GDM1 (cell line): Measurements from ENCODE around the gene KLHL33.
"Not testable (repeated sequence)": the region's sequence is repeated elsewhere in the genome, so short reads cannot be mapped to it uniquely, and the experiment has no call there.

Experiments used
- DNase-seq: peaks from one replicate; lab custom pipeline; 2025; lab: John Stamatoyannopoulos, UW

The KLHL33 gene

GRCh38 chr14:20435582-20436362 lies at the start of gene KLHL33:
Gene KLHL33, minus strand, starts transcription at chr14:20436166. Its CDS starts 355 bp downstream, at chr14:20435811.
- no peak for DNase-seq

GRCh38 chr14:20482382-20482781 lies 46.4 kb upstream of the KLHL33 start:
- DNase-seq = no peak

DNA sequence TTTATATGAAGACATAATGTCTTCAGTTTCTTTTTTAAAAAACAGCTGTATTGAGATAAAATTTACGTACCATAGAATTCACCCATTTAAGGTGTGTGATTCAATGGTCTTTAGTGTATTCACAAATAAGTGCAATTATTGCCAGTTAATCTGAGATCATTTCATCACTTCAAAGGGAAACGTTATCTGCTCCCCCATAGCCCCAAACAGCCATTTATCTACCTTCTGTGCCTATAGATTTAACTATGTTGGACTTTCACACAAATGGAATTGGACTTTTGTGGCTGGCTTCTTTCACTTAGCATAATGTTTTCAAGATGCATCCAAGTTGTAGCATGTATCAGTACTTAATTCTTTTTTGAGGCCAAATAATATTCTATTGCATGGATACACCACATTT lies 42.9 kb upstream of the KLHL33 start:
- DNase-seq = no peak

DNA sequence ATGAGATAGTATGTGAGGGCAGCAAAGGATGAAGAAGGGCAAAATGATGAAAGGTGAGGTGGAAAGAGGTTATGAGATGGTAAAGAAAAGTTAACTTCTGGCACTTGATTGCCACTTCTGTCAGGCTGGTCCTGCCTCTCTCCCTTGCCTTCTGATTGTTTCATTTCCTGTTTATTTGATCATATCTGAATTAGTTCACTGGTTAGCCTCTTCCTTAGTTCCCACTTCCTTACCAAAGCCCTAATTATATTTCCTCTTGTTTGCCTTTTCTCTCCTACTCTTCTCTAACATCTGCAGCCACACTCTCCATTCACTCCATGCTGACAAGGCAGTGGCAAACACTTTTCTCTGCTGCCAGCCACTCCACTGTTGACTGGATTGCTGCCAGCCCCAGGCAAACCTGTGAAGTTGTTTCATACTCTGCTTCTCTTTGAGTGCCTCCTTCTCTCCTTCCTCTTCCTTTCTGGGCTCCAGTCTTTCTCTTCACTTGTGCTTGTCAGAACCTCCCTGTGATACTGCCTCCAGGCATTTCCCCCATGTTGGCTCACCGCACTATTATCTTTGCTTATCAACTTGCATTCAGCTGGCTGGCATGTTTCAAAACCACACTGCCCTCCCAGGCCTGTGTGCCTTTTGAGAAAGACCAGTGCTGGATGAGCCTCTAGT lies 41.4 kb upstream of the KLHL33 start:
- peak; percentile 65 for DNase-seq

GRCh38 chr14:20476776-20477175 lies 40.8 kb upstream of the KLHL33 start:
- no peak for DNase-seq

GRCh38 chr14:20472536-20473169 lies 36.7 kb upstream of the KLHL33 start:
- DNase-seq = no peak

GRCh38 chr14:20470603-20470901 lies 34.6 kb upstream of the KLHL33 start:
- no peak for DNase-seq

GRCh38 chr14:20469890-20470602 lies 34.1 kb upstream of the KLHL33 start:
- peak; percentile 66 for DNase-seq

- peak; percentile 83 for DNase-seq
These were observed 33.4 kb upstream of the KLHL33 start, which contains the start of gene PNP for GRCh38 chr14:20469242-20469889. Gene PNP, plus strand, starts transcription at chr14:20469406. Its CDS starts 119 bp downstream, at chr14:20469525.

DNA sequence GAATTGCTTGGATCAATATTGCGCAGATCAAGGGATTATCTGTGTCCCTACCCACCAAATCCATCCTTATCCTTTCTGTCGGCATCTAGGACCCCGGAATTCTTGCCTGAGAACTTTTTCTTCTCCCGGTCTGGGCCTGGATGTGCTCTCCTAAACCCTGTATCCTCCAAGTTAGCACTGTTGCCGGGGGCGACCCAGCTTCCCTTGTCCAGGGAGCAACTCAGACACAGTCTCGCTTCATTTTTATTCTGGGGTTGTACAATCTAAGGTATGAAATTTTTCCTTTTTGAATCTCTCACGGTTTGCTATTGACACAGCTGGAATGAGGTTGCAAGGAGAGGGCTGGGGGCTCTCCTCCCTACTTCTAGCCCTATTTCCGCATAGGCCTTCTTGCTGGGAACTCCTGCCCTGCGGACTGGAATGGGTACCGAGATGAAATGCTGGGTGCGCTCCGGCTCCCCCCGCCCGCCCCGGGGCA lies 32.8 kb upstream of the KLHL33 start:
- no peak for DNase-seq

DNA sequence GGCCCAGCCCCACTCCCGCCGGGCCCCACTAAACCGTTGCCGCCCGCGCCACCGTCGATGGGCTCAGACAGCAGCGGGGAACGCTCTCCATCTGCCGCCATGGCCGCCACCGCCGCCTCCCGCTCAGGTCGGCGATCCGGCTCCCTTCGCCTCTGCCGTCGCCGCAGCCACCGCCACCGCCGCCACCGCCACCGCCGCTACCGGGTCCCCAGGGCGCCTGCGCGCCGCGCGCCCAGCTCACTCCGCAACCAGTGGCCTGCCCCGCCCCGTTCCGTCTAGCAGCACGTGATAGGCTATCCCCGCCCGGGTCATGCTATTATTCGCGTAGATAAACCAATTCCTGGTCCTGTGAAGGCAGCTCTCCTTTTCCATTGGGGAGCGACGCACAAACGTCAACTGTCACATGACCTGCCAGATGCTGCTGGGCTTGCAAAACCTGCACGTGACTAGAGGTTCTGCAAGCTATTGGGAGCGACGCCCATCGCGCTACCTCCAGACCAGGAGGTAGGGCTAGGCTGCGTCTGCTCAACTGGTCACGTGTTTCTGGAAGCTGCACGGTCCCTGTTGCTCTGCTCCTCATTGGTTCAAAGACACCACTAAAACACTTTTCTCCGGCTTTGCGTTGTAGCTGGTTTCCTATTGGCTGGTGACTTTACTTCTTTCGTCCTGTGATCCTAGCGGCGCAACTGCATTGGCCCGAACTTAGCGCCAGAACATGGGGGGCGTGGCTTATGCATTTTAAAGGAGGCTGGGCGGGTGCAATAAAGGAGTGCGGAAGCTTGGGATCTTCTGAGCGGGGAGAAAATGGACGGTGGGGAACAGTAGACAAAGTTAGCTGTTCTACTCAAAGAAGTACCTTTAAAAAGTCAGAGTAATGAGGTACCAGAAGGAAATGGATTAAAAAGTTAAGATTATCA lies 25.5 kb upstream of the KLHL33 start, which contains the start of gene PIP4P1:
Gene PIP4P1 (minus strand): TSS at position 210 of the 917 bp plus-strand sequence. CDS start 109 bp downstream, at position 101.
- peak; percentile 100 for DNase-seq

DNA sequence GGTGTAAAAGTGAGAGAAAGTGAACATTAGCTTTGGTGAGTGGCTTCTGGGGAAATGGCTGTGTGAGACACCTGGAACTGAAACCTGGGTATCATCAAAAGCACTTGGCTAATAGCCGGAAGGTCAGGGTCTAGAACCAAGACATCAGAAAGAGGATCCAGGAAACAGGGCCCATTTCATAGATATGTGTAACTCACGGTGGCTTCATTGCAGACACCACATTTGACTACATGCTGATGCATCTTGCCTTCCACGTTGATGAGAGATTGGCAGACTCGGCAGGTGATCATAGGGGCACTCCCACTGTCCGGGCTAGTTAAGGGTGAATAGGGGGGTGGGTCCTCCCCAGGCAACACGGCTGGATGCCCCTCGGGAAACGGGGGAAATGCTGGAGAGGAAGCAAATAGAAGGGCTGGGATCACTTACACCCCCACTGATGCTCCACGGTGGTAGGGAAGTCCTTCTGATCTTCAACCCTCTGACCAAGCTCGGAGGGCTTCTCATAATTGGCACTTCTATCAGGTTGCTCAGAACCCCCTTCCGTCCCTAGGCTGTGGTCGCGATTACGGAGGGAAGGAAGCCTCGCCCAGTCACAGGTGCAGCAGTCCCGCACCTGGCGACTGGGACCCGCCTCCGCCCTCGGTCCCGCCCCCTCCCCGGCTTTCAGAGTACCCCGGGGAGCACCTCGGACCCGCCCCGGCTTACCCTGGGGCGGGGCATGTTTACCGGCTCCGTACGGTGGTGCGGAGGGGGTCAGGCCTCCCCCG lies 24.7 kb upstream of the KLHL33 start:
- no peak for DNase-seq

DNA sequence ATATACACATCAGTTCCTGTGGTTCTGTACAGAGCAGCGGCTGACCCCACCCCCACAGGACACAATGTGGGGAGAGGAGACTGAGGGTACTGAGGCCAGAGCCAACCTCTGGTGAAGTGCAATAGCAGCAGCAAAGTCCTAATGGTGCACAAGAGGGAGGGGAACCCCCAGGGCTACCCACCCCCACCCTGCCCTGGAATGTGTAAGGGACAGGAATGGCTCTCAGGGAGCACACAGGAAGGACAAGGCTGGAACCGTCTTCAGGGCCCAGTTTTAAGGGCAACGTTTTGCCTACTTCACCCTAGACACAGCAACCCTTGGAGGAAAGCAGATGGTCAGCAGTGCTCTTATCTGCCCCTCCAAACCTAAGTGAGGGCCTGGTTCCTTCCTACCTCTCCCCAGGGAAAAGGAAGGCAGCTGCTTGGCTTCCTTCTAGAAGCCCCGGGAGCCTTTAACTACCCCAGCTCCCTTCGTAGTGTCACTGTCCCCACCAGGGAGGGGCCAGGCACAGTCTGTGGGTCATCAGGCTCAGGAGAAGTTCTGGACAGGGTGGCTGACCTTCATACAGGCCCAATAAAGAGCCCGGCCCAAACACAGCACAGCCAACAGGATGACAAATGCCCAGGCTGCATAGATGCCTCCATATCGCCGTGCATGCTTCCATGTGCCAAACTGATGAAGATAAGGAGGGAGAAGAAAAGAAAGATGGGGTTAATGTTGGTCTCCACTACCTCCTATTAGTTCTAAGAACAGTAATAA lies 22.2 kb upstream of the KLHL33 start:
- no peak for DNase-seq

- no peak for DNase-seq
These were observed 21.0 kb upstream of the KLHL33 start for GRCh38 chr14:20456971-20457370.

GRCh38 chr14:20455355-20456300 lies 19.7 kb upstream of the KLHL33 start:
- no peak for DNase-seq

DNA sequence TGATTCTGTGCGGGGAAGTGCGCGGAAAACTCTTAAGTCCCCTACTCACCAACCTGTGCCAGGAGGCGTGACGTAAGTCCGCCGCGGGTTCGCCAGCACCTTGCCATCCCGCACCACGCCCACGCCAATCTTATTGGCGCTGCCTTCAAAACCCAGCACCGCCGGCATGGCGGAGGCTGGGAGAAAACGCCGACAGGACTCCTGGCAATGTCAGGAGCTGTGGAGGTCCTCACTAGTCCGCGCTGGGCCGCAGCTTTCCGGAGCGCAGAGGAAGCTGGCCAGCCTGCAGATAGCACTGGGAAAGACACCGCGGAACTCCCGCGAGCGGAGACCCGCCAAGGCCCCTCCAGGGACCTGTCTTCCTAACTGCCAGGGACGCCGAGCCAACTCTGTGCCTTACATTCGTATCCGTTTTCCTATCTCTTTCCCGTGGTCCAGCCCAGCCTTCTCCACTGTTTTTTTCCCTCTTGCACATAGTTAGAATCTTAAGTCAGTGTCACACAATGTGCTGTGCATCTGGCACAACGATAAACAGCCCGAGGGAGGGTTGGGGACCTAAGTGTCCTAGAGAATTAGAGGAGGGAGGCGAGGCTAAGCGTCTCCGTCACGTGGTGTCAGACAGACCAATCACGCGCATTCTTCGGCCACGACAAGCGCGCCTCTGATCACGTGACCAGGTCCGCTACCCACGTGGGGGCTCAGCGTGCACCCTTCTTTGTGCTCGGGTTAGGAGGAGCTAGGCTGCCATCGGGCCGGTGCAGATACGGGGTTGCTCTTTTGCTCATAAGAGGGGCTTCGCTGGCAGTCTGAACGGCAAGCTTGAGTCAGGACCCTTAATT lies 18.8 kb upstream of the KLHL33 start, which contains the start of the genes APEX1 and OSGEP:
Gene APEX1 (plus strand): TSS at position 711 of the 839 bp plus-strand sequence. CDS start 420 bp downstream, outside the sequence.
Gene OSGEP (minus strand): TSS at position 297 of the 839 bp plus-strand sequence. CDS start 129 bp downstream, at position 168.
- peak; percentile 99 for DNase-seq

DNA sequence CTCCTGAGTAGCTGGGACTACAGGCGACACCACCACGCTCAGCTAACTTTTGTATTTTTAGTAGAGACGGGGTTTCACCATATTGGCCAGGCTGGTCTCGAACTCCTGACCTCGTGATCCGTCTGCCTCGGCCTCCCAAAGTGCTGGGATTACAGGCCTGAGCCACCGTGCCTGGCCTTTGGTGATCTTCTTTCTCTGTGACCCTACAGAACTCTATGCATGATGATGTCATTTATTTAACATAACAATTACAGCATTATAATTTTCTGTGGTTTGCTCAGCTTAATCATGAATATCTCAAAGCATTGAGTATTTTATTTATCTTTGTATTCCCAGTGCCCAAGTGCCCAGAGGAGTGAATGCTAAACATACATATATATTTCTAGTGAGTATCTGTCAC lies 16.9 kb upstream of the KLHL33 start:
- DNase-seq = not testable (repeated sequence)
